Nephron (organoid): Measurements from ENCODE around the gene ASB14.

Experiments used
- H3K27ac Mint-ChIP-seq, 3 experiments: 2 replicates each; pipeline ENCODE4 v1.8.0; 2020; ENCODE audit warnings: mixed read lengths in 3 of 3, mild to moderate bottlenecking in 2 of 3, moderate library complexity in 1 of 3
- H3K27me3 Mint-ChIP-seq: 2 replicates; pipeline ENCODE4 v1.8.0; 2021; ENCODE audit warnings: low read depth, mild to moderate bottlenecking, moderate library complexity, mixed read lengths
- H3K36me3 Mint-ChIP-seq: 2 replicates; pipeline ENCODE4 v1.8.0; 2020; ENCODE audit warnings: low read depth, mixed read lengths
- H3K4me1 Mint-ChIP-seq: 2 replicates; pipeline ENCODE4 v1.8.0; 2020; ENCODE audit warnings: mixed read lengths
- H3K4me3 Mint-ChIP-seq, 3 experiments: 2 replicates each; pipeline ENCODE4 v1.8.0; 2020; ENCODE audit warnings: mild to moderate bottlenecking in 3 of 3, mixed read lengths in 3 of 3, moderate library complexity in 2 of 3
- H3K9me3 Mint-ChIP-seq: 2 replicates; pipeline ENCODE4 v1.8.0; 2020; ENCODE audit warnings: mixed read lengths
- TF ChIP-seq, protein P1 (sequence below), 3 experiments: fragments of 200-600 bp; sonication (generic); IDR thresholded peaks; one replicate each; pipeline ENCODE4 v1.5.0; 2021; ENCODE audit warnings: antibody characterized with exemption in 3 of 3; ENCODE audit not compliant: unreplicated experiment in 3 of 3

The ASB14 gene

DNA sequence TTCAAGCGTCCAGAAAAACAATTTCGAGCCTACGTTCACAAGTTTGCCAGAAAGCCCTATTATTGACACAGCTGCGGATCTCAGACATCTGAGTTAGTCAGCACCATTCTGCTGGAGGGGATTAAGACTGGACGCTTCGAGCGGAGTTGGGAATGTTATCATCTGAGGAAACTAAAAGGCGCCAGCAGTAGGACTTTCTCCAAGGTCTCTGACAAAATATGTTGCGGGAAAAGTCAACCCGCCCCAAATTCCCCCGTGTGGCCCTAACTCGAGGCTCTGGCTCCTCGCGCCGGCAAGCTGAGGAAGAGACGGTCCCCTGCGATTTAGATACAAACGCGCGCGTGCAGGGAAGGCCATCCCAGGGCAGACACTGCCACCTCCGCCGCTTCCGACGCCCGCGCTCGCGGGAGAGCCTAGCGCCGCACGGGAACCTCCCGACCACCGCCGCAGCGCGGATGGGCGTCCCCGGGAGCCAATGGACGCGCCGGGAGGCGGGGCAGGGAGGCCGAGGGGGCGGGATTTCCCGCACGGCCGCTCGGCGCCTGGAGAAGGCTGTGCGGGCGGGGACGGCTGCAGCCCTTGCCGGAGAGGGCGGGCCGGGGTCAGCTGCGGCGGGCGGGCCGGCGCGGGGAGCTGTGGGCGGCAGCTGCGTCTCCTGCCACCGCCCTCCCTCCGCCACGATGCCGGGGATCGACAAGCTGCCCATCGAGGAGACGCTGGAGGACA is 65.1 kb downstream of the ASB14 start, which contains the start of gene APPL1:
Gene APPL1 (plus strand): TSS at position 526 of the 726 bp plus-strand sequence. CDS start 155 bp downstream, at position 681.
- H3K27ac Mint-ChIP-seq: peak within 1 kb of the TSS; percentile 98 to 99 (median 98)
- no peaks in the 10 kb centered on the region for H3K36me3 Mint-ChIP-seq

DNA sequence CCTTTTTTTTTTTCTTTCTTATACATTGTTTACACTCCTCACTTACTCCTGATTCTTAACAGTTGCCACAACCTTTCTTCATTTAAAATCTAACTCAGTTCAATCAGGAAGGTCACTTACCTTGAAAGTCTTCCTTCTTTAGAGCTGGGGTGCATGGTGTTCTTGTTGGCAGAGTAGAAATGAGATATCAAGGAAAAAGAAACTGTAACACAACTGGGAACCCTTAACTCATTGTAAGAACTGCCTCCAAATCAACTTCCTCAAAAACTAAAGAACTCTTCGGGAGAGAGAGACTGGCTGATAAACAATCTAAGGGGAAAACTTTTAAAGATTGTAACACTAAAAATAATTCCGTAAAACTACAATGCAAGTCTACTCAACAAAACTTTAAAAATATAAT is 66.3 kb downstream of the ASB14 start:
- TF ChIP-seq, protein P1, sequence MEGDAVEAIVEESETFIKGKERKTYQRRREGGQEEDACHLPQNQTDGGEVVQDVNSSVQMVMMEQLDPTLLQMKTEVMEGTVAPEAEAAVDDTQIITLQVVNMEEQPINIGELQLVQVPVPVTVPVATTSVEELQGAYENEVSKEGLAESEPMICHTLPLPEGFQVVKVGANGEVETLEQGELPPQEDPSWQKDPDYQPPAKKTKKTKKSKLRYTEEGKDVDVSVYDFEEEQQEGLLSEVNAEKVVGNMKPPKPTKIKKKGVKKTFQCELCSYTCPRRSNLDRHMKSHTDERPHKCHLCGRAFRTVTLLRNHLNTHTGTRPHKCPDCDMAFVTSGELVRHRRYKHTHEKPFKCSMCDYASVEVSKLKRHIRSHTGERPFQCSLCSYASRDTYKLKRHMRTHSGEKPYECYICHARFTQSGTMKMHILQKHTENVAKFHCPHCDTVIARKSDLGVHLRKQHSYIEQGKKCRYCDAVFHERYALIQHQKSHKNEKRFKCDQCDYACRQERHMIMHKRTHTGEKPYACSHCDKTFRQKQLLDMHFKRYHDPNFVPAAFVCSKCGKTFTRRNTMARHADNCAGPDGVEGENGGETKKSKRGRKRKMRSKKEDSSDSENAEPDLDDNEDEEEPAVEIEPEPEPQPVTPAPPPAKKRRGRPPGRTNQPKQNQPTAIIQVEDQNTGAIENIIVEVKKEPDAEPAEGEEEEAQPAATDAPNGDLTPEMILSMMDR (IDR thresholded peaks at IDR 0.05; ENCODE audit: unreplicated experiment in 3 of 3): no peak
- Mint-ChIP-seq H3K9me3 (no peaks in the 10 kb centered on the region), H3K4me1 (peaks cover 30% of the 10 kb centered on the region), H3K36me3 (no peaks in the 10 kb centered on the region), H3K4me3 (peak overlapping the region; percentile 49 to 95 (median 67)), H3K27ac (peak overlapping the region; percentile 79 to 98 (median 98)), H3K27me3 (no peaks in the 10 kb centered on the region)

More for the DNA sequence above, 65.1 kb downstream of the ASB14 start, which contains the start of gene APPL1:
- Mint-ChIP-seq H3K4me1 (peaks cover 30% of the 10 kb centered on the region), H3K27me3 (no peaks in the 10 kb centered on the region), H3K9me3 (no peaks in the 10 kb centered on the region), H3K4me3 (peak within 1 kb of the TSS; percentile 92 to 97 (median 96))
- TF ChIP-seq, protein P1 (IDR thresholded peaks at IDR 0.05; ENCODE audit: unreplicated experiment in 3 of 3): no peak

DNA sequence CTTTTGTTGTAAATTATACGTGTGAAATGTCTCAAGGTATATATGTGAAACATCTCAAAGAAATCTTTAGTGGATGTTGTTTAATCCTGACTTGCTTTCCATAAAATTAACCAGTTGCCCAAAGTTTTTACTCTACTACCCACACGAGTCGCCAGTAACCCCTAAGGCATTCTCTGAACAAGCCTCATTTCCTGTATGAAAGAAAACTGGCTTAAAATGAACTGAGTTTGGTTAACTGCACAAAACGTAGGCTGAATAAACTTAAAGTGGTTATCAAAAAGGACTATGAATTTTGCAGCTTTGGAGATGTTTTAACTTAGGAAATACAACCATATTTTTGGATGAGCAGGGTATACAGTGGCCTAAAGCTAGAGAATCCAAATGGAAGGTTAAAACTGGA is 67.6 kb downstream of the ASB14 start:
- no peak overlapping the region for H3K27ac Mint-ChIP-seq
- H3K36me3 Mint-ChIP-seq: no peaks in the 10 kb centered on the region
- TF ChIP-seq, protein P1 (IDR thresholded peaks at IDR 0.05; ENCODE audit: unreplicated experiment in 3 of 3): no peak
- H3K4me1 Mint-ChIP-seq: peaks cover 25% of the 10 kb centered on the region
- H3K9me3 Mint-ChIP-seq: no peaks in the 10 kb centered on the region
- H3K27me3 Mint-ChIP-seq: no peaks in the 10 kb centered on the region
- no peak overlapping the region for H3K4me3 Mint-ChIP-seq

DNA sequence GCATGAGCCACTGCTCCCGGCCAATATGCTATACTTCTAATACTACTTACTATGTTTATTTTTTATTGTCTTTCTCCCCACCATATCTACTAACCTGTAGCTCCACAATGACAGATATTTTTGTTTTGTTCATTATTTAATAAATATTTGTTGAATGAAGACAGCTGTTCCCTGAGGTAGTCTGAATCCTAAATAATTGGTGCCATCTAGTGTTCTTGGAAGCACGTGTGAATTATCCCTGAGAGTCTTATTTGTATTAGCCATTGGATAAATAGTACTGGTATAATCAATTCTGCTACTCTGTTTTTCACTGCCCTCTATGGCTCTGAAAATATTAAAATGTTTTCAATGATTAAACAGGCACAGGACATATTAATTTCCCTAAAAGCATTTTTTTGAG is 70.6 kb downstream of the ASB14 start:
- Mint-ChIP-seq H3K36me3 (no peaks in the 10 kb centered on the region), H3K4me3 (no peak overlapping the region), H3K4me1 (peaks cover 10% of the 10 kb centered on the region), H3K27me3 (peaks cover 3% of the 10 kb centered on the region), H3K27ac (no peak overlapping the region), H3K9me3 (no peaks in the 10 kb centered on the region)
- TF ChIP-seq, protein P1 (IDR thresholded peaks at IDR 0.05; ENCODE audit: unreplicated experiment in 3 of 3): peak; percentile 50 to 61 (median 53)
